Stimulated activated CD8-positive, alpha-beta memory T cell treated with anti-CD3 and anti-CD28 coated beads, Interleukin-7, amount 100 ng/mL, for 48 hours (primary cell): Measurements from ENCODE around the gene C20orf202.
"Not testable (repeated sequence)": the region's sequence is repeated elsewhere in the genome, so short reads cannot be mapped to it uniquely, and the experiment has no call there.

Experiments used
- DNase-seq, 2 donors: peaks; one replicate each; pipeline ENCODE4 v3.0.0-alpha.2; 2020; ENCODE audit warnings: low read depth in 1 of 2; ENCODE audit errors: extremely low read depth in 1 of 2

C20orf202 gene

DNA sequence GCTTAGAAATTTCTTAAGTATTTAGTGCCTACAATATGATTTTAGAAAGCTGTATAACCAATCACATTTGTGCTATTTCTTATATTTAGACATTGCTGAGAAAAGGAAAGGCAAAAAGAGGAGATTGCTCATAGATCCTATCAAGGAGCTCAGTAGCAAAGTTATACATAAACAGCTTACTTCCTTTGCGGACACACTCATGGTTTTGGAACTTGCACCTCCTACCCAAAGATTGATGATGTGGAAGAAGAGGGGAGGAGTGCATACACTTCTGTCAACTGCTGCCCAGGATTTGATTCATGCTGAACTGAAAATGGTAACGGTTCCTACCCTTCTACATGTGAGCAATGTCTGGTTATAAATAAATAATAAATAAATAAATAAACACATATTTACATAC is 39.3 kb downstream of the C20orf202 start:
- DNase-seq: no peak

DNA sequence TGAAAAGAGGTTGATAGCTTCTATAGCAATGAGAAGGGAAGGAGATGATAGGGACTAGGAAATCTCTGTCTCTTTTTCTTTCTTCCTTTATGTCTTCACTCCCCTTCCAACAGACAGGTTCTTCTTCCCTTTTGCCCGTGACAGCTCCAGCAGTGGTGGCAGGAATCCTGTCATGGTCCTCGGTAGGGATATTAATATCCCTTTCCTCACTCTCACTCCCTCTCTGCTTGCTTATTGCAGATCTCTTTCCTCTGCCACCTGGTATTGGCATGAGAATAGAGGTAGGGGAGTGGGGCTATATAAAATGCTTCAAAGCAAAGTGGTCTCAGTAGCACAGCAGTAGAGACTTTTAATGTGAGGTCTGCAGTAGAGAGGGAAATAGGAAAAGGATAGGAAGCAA is 42.3 kb downstream of the C20orf202 start:
- DNase-seq: no peak

DNA sequence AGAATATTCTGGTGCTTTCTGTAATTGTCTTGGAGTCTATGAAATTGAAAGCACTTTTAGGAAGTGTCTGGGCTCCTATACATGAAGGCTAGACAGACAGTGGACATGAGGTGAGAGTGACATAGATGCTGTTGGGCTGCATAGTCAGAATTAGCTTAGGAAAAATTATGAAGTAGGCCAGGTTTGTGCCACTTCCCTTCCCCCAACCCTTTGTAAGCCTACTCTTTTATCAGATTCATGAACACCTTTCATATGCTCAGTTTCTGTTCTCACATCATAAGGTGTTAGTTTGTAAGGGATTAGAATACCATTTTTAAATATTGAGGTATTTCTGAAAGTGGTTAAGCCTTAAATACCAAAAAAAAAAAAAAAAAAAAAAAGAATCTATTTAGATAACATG is 44.4 kb downstream of the C20orf202 start:
- DNase-seq: no peak

DNA sequence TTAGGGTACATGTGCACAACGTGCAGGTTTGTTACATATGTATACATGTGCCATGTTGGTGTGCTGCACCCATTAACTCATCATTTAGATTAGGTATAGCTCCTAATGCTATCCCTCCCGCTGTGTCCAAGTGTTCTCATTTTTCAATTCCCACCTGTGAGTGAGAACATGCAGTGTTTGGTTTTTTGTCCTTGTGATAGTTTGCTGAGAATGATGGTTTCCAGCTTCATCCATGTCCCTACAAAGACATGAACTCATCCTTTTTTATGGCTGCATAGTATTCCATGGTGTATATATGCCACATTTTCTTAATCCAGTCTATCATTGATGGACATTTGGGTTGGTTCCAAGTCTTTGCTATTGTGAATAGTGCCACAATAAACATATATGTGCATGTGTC is 47.0 kb downstream of the C20orf202 start:
- not testable (repeated sequence) for DNase-seq

DNA sequence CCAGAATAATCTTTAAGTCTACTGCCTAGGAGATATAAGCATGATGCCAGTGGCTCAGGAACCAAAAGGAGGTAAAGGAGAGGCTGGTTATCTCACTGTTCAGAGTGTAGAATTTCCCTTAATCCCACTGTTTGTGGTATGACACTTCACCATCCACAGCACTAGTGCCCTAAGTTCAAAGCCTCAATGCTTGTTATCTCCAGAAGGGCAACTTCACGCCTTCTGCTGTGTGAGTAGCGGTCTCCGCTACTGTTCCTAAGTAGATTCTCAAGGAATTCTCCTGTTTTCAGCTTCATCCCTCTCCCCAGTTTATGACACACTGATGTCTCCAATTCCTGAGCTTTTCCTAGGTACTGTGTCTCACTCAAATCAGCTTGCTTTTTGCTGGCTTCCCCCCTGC is 49.2 kb downstream of the C20orf202 start:
- DNase-seq: no peak

DNA sequence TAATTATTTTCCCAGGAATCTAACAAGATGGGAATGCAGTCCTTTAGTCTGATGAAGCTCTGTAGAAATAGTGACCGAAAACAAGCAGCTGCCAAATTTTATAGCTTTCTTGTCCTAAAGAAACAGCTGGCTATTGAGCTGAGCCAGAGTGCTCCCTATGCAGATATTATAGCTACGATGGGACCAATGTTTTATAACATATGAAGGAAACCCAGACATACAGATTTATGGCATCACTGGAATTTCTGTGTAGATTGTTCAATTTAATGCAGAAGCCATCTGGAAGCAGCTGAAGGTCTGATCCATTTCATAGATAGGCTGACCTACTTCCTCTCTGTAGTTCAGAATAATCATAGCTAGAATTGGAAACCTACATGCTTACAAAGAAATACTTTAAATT is 51.0 kb downstream of the C20orf202 start:
- no peak for DNase-seq

DNA sequence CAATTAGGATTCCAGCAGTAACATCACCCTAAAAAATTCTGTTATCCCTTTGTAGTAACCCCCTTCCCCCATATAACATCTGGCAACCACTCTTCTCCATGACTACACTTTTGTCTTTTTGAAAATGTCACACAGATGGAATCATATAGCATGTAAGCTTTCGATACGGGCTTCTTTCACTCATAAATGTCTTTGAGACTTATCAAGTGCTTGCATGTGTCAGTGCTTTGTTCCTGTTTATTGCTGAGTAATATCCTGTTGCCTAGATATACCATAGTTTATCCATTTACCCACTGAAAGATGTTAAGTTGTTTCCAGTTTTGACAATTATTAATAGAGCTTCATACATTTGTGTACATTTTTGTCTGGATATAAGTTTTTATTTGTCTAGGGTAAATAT is 52.4 kb downstream of the C20orf202 start:
- no peak for DNase-seq
